Measurements from ENCODE around the gene PDZK1IP1.

PDZK1IP1 gene

GRCh38 chr1:47229031-47229885 lies 39.4 kb upstream of the PDZK1IP1 start:
- Histone ChIP-seq H3K27me3 (peaks cover 100% of the 10 kb centered on the region), H3K4me3 (ENCODE audit: low read depth in 1 of 2, low read length in 1 of 2) (no peak overlapping the region), H3K9me3 (no peaks in the 10 kb centered on the region), H3K4me1 (ENCODE audit: control insufficient read depth in 1 of 2, insufficient read depth in 1 of 2, low read depth in 1 of 2, low read length in 1 of 2) (peaks cover 19 to 42% of the 10 kb centered on the region in 2 experiments), H3K36me3 (no peaks in the 10 kb centered on the region), H3K27ac (no peak overlapping the region)
- no peak for TF ChIP-seq CTCF (IDR thresholded peaks at IDR 0.05)

- no peaks in the 10 kb centered on the region for H3K9me3 ChIP-seq
- peaks cover 100% of the 10 kb centered on the region for H3K27me3 ChIP-seq
- no peak overlapping the region for H3K4me3 ChIP-seq (ENCODE audit: low read depth in 1 of 2, low read length in 1 of 2)
- no peak overlapping the region for H3K27ac ChIP-seq
- no peaks in the 10 kb centered on the region for H3K36me3 ChIP-seq
- peaks cover 19 to 42% of the 10 kb centered on the region in 2 experiments for H3K4me1 ChIP-seq (ENCODE audit: control insufficient read depth in 1 of 2, insufficient read depth in 1 of 2, low read depth in 1 of 2, low read length in 1 of 2)
- no peak for TF ChIP-seq CTCF (IDR thresholded peaks at IDR 0.05)
Measured at GRCh38 chr1:47228644-47229030, 38.8 kb upstream of the PDZK1IP1 start.

GRCh38 chr1:47227341-47228232 lies 37.8 kb upstream of the PDZK1IP1 start:
- Histone ChIP-seq H3K4me3 (ENCODE audit: low read depth in 1 of 2, low read length in 1 of 2) (no peak overlapping the region), H3K27ac (no peak overlapping the region)

DNA sequence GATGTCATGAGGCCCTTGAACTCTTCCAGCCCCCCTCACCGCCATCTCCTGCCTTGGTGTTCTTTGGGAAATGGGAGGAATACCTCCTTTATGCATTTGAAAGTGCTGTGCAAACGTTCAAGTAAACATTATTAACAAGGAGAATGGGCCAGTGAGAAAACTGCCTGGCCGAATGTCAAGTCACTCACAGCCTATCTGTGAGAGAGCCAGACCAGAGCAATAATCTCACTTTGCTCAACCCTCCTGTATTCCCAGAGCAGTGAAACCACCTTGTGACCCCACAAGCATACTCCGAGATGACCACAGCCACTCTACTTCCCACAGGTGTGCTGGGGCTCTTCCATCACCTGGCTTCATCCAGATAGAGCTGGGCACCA lies 37.0 kb upstream of the PDZK1IP1 start:
- peaks cover 100% of the 10 kb centered on the region for H3K27me3 ChIP-seq
- no peak overlapping the region for H3K4me3 ChIP-seq (ENCODE audit: low read depth in 1 of 2, low read length in 1 of 2)
- TF ChIP-seq CTCF (IDR thresholded peaks at IDR 0.05) = no peak
- peaks cover 15 to 35% of the 10 kb centered on the region in 2 experiments for H3K4me1 ChIP-seq (ENCODE audit: control insufficient read depth in 1 of 2, insufficient read depth in 1 of 2, low read depth in 1 of 2, low read length in 1 of 2)
- H3K9me3 ChIP-seq = no peaks in the 10 kb centered on the region
- H3K27ac ChIP-seq = no peak overlapping the region
- no peaks in the 10 kb centered on the region for H3K36me3 ChIP-seq

More at GRCh38 chr1:47227341-47228232, 37.8 kb upstream of the PDZK1IP1 start:
- H3K27me3 ChIP-seq = peaks cover 100% of the 10 kb centered on the region
- no peaks in the 10 kb centered on the region for H3K9me3 ChIP-seq
- H3K4me1 ChIP-seq (ENCODE audit: control insufficient read depth in 1 of 2, insufficient read depth in 1 of 2, low read depth in 1 of 2, low read length in 1 of 2) = peaks cover 19 to 42% of the 10 kb centered on the region in 2 experiments
- TF ChIP-seq CTCF (IDR thresholded peaks at IDR 0.05) = no peak
- H3K36me3 ChIP-seq = no peaks in the 10 kb centered on the region

DNA sequence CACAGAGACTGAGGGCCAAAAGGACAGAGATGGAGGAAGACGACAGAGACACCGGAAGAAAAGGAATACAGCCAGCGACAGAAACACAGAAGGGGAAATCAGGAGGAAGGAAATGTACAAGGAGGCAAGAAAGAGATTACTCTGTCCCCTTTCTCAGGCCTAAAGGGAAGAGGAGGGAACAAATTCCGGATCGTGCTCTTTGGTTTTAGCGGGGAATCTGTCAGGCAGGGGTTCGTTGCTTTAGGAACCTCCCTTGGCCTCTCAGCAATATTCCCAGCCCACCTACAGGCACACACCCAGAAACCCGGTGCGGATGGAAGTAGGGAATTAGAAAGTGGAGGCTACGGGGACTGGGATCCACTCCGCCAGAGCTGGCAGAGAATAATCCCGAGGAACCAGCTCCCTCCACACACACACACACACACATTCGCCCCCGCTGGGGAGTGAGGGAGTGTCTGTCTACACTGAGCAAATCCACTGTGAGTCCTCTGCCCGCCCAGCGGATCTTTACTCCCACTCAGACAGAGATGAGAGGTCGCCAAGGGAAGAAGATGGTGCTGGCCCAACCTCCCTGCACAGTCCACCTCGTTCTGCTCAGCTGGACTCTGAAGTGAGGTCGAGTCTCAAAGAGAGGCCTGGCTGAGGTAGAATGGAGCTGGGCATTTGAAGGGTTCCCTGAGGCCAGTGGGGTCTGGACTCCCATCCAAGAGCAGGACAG lies 36.4 kb upstream of the PDZK1IP1 start:
- peaks cover 100% of the 10 kb centered on the region for H3K27me3 ChIP-seq
- no peak overlapping the region for H3K27ac ChIP-seq
- no peak overlapping the region for H3K4me3 ChIP-seq (ENCODE audit: low read depth in 1 of 2, low read length in 1 of 2)
- no peaks in the 10 kb centered on the region for H3K9me3 ChIP-seq
- peaks cover 9 to 30% of the 10 kb centered on the region in 2 experiments for H3K4me1 ChIP-seq (ENCODE audit: control insufficient read depth in 1 of 2, insufficient read depth in 1 of 2, low read depth in 1 of 2, low read length in 1 of 2)
- no peaks in the 10 kb centered on the region for H3K36me3 ChIP-seq
- TF ChIP-seq CTCF (IDR thresholded peaks at IDR 0.05) = no peak

All from neutrophil (primary cell).